PC-3 (cell line): ENCODE data around the gene E2F1.

Experiments
- EZH2 ChIP-seq: fragments of 300-600 bp; sonication (generic); IDR thresholded peaks from one replicate; pipeline ENCODE4 v1.6.1; 2017; ENCODE audit warnings: antibody characterized with exemption, mild to moderate bottlenecking, low read length; ENCODE audit not compliant: unreplicated experiment
- EZH2phosphoT487 ChIP-seq: fragments of 300-600 bp; sonication (generic); IDR thresholded peaks from 2 replicates; pipeline ENCODE4 v1.6.1; 2018; ENCODE audit warnings: mild to moderate bottlenecking, antibody characterized with exemption, low read length, borderline replicate concordance
- TF ChIP-seq, protein P1 (sequence below): fragments of 300-600 bp; sonication (generic); conservative IDR thresholded peaks from 2 replicates; pipeline ENCODE4 v1.5.1; 2017; ENCODE audit warnings: antibody characterized with exemption, low read depth, mild to moderate bottlenecking, low read length

DNA sequence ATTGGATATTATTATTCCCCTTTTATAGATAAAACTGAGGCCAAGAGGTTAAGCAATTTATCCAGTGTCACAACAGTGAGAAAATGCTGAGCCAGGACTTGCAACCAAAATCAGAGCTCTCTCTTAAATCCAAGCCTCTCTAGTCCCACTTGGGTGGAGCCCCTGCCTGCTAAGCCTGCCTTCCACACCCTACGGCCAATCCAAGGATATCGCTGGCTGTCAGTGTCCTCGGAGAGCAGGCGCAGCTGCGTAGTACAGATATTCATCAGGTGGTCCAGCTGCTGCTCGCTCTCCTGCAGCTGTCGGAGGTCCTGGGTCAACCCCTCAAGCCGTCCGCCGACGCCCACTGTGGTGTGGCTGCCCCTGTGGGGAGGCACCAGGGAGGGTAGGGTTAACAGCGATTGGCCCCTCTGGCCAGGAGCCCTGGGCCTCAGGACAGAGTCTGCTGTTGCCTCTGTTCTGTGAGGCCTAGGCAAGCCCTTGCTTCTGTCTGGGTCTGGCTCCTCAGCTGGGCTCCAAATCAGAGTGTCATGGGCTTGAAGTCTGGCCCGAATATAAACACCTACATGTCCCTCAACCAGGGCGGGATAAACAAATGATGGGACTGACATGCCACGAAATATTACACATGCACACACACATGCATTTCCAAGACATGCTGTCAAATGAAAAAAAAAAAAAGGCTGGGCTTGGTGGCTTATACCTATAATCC is 8.0 kb downstream of the E2F1 start:
- TF ChIP-seq, protein P1, sequence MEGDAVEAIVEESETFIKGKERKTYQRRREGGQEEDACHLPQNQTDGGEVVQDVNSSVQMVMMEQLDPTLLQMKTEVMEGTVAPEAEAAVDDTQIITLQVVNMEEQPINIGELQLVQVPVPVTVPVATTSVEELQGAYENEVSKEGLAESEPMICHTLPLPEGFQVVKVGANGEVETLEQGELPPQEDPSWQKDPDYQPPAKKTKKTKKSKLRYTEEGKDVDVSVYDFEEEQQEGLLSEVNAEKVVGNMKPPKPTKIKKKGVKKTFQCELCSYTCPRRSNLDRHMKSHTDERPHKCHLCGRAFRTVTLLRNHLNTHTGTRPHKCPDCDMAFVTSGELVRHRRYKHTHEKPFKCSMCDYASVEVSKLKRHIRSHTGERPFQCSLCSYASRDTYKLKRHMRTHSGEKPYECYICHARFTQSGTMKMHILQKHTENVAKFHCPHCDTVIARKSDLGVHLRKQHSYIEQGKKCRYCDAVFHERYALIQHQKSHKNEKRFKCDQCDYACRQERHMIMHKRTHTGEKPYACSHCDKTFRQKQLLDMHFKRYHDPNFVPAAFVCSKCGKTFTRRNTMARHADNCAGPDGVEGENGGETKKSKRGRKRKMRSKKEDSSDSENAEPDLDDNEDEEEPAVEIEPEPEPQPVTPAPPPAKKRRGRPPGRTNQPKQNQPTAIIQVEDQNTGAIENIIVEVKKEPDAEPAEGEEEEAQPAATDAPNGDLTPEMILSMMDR = no peak
- TF ChIP-seq EZH2 (no peak), EZH2phosphoT487 (no peak)
